Measurements from ENCODE around the gene PAFAH1B2.

PAFAH1B2 gene

DNA sequence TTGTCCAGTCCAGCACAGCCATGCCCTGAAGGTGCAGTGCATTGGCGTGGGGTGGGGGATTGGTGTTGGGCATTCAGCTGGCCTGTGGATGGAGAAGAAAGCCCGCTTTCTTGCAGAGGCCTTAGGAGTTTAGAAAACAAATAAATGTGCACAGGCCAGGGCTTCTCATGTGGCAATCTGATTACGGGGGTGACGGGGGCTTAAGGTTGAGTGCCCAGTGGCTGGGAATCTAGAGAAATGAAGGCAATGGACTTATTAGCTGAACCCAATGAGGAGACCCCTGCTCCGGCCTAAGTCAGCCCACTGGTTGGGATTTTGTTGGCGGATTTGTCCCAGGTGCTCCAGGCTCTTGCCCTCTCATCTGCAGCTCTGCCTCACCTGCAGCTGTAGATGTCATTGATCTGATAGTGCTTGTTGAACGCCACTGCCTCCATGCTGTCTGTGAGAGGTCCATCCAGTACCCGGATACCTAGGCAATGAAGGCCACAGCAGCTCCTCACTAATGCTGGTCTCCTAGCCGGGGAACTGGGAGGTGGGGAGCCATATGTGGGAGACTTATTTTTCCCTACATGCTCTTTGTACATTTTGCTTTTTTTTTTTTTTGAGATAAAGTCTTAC, 81.6 kb downstream of the PAFAH1B2 start:
- DNase-seq, result no peak
